IPS DF 4.7 (cell line): Measurements from ENCODE around the gene FNDC3B.

Experiments
- DNase-seq: peaks from one replicate; pipeline ENCODE4 v3.0.0-alpha.2; 2013; ENCODE audit warnings: low spot score; ENCODE audit errors: extremely low read depth

The FNDC3B gene

GRCh38 chr3:172148702-172149565 is 109.6 kb downstream of the FNDC3B start:
- no peak for DNase-seq

DNA sequence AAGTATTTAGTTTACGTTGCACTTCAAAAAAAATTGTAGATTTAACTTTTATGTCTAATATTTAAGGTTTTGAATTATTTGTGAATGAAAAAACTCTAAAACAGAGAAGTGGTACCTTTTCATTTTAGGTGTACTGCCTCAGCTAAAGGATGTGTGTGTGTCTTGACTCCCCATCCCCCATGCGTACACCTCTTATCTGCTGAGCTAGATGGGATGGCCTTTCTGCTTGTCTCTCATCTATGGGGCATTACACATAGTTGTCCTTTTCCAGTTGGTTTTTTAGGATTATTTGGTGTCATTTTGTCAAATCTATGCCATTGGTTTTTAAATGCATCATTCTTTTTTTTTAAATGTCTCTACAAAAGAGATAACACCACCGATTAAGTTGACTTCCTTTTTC is 110.9 kb downstream of the FNDC3B start:
- no peak for DNase-seq

DNA sequence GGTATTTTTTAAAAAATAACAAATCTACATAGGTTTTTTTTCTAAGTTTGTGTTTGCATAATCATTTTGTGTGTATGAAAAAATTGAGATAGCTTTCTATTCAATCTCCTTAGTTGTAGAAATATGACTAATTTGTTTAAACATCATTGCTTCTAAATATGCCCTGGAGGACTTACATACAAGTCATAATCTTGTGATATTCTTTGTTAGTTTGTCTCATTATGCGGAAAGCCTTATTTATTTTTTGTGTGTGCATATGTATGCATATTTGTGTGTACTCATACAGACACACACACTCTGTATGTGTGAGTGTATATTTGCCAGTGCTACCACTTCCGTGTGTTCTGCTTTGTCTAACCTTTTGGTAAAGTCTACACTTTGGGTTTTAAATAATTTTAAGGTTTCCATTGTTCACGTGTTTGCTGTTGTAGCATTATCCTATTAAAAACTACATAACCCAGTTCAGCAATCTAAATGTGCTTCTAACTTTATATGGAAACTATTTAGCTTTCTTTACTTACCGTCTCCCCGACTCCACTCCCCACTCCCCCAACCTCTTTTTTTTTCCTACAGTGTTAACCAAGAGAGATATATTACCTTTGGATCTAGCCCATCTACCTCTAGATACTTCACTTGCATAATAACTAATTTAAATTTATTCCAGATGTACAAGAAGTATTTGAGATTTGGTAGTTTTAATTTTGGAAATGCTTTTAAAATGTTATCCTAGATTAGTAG is 111.7 kb downstream of the FNDC3B start:
- DNase-seq = no peak

GRCh38 chr3:172151651-172152649 is 112.6 kb downstream of the FNDC3B start:
- no peak for DNase-seq

DNA sequence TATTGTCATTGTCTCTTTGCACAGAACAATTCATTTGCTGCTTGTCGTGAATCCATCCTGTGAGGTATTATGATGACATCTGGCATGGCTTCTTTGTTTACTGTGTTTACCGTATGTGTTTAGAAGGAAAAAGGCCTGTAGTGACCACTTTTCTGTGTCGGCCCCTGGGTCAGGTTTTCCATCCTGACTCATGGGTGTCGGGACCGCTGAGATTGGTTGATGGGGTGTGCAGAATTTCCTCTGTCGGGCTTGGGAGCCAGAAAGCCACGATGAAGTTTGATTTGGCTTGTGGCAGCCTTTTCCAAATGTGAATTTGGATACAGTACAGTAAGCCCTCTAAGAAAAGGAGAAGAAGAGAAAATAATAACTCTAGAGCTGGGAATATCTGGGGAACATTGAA is 113.5 kb downstream of the FNDC3B start:
- no peak for DNase-seq

GRCh38 chr3:172153335-172153861 is 114.0 kb downstream of the FNDC3B start:
- DNase-seq = no peak

- no peak for DNase-seq
Observed at GRCh38 chr3:172154768-172155664, 115.6 kb downstream of the FNDC3B start.

DNA sequence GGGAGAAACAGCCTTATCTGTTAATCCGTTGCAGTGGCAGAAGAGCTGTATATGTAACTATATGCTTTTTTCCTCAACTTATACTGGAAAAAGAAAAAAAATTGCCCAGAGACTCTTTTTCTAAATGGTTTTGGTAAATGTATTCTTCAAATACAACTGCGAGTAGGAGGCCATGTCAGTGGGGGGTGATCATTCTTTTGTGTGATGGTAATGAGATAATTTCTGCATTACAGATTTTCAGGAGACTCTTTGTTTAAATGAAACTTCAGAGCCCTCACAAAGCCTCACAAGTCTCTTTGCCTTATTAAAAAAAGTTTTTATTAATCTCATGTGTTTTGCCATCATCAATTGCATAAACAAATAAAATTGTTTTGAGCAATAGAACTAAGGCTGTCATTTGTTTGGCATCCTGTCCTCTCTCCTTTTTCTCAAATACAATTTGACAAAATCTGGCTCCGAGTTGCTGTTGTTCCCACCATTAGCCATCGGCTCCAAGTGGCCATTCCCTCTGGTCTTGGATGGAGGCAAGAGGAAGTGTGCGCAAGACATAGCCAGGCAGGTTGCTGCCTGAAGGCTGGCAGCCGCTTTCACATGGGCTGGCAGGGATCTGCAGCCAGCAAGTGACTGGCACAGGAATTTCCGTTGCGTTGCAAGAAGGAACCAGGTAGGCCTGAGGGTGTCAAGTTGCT is 116.7 kb downstream of the FNDC3B start:
- no peak for DNase-seq

DNA sequence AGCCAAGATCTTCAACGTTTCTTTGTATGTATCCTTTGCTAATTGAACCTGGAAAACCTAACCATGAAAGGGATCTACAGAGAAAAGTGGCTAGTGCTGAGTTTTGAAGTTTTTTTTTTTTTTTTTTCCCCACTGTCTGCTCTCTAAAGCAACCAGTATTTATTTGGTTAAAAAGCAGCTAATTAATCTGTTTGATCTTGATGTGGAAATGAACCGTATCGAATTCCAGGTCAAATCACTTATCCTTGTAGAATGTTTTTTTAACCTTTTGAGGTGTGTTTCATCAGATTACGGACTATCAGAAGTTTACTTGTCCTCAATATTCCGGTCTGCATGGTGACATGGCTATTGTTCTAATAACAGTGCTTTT is 117.2 kb downstream of the FNDC3B start:
- DNase-seq = no peak

GRCh38 chr3:172157564-172158258 is 118.3 kb downstream of the FNDC3B start:
- no peak for DNase-seq

DNA sequence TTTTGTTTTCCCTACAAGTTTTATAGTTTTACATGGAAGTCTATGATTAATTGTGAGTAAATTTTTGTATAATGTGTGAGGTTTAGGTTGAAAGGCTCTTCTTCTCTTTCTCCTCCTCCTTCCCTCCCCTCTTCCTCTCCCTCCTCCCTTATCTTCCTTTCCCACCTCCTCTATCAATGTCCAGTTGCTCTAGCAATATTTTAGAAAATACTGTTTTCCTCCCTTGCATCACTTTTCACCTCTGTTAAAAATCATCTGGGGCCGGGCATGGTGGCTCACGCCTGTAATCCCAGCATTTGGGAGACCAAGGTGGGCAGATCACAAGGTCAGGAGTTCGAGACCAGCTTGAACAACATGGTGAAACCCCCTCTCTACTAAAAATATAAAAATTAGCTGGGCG is 119.4 kb downstream of the FNDC3B start:
- DNase-seq = no peak

GRCh38 chr3:172159376-172159775 is 120.0 kb downstream of the FNDC3B start:
- DNase-seq = no peak

GRCh38 chr3:172159962-172160538 is 120.7 kb downstream of the FNDC3B start:
- DNase-seq = no peak

DNA sequence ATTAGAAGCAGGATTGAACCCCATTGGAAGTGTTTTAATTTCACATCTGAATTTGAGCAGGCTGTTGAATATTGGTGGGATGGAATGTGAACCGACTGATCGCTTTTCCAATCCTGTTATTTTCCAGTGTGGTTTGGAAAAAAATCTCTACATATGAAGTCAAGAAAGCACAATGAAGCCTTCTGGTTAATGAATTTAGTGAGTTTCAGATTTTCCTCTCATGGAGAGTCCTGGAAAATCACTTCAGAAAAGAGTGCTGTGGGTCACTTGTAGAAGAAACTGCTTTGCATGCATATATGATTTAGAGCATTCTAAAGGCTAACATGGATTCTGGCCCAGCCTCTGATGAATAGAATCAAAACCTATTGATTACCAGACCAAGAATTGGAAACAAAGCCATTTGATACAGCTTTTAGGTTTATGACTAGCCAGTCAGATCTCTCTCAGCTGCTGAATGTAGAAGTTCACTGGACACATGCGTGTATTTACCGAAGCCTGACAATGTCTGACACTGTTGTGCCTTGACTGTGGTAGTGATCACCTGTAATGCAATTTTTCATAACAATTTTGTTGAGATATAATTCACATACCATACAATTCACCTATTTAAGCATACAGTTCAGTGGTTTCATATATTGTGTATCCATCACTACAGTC is 121.9 kb downstream of the FNDC3B start:
- no peak for DNase-seq

- DNase-seq = no peak
Observed at GRCh38 chr3:172161959-172162358, 122.6 kb downstream of the FNDC3B start.

GRCh38 chr3:172163320-172163719 is 123.9 kb downstream of the FNDC3B start:
- DNase-seq = no peak

GRCh38 chr3:172164620-172165362 is 125.4 kb downstream of the FNDC3B start:
- no peak for DNase-seq
